Cardiac muscle cell (in vitro differentiated cells and primary cell): Measurements from ENCODE around the gene IL17A. TPM values are rescaled to one million over a fixed set of nuclear protein-coding genes. Genes with fewer than 3 reads are reported as not detected.

Source experiments
- DNase-seq, 2 donors: peaks; one replicate each; pipeline versions ENCODE4 v3.0.0 to v3.0.0-alpha.2; 2010 to 2017; ENCODE audit warnings: low read depth in 1 of 2, low spot score in 1 of 2
- H3K27ac ChIP-seq: fragments of 200-600 bp; sonication (generic); 2 replicates; pipeline ENCODE4 v1.5.1; 2016
- H3K27me3 ChIP-seq: fragments of 200-600 bp; sonication (generic); 2 replicates; pipeline ENCODE4 v1.6.0; 2016; ENCODE audit warnings: control low read depth
- H3K36me3 ChIP-seq: fragments of 200-600 bp; sonication (generic); 2 replicates; pipeline ENCODE4 v1.5.1; 2016; ENCODE audit warnings: control low read depth
- H3K4me1 ChIP-seq: fragments of 200-600 bp; sonication (generic); 2 replicates; pipeline ENCODE4 v1.8.1; 2017; ENCODE audit warnings: low read depth, mild to moderate bottlenecking, mixed run types
- H3K4me3 ChIP-seq: fragments of 200-600 bp; sonication (generic); 2 replicates; pipeline ENCODE4 v1.5.1; 2016; ENCODE audit warnings: mild to moderate bottlenecking
- H3K9me3 ChIP-seq: fragments of 200-600 bp; sonication (generic); 2 replicates; pipeline ENCODE4 v1.5.1; 2017; ENCODE audit warnings: low read depth, mild to moderate bottlenecking, control low read depth
- CTCF ChIP-seq: IDR thresholded peaks from 2 replicates; pipeline ENCODE4 v1.5.1; 2012; ENCODE audit warnings: low read depth, mild to moderate bottlenecking, low read length
- polyA plus RNA-seq: library from polyadenylated mRNA; unstranded; fragments of >200 nt; fragmentation: Nextera tagmentation; extraction: Ambion mirVana; gene quantifications from 2 replicates; pipeline ENCODE4 v1.2.1, GENCODE V29; 2016
- total RNA-seq: library from RNA; depleted of rRNA; stranded (reverse); fragments of >200 nt; gene quantifications from 2 replicates; pipeline ENCODE4 v1.2.3, GENCODE V29; 2016

IL17A gene
- total and polyA plus RNA-seq, 2 experiments from 2014 or later: not detected

- no peak for DNase-seq
- Histone ChIP-seq H3K36me3 (no peaks in the 10 kb centered on the region), H3K27ac (no peak overlapping the region), H3K9me3 (no peaks in the 10 kb centered on the region), H3K4me1 (no peaks in the 10 kb centered on the region), H3K4me3 (no peak overlapping the region), H3K27me3 (peaks cover 2% of the 10 kb centered on the region)
- no peak for TF ChIP-seq CTCF
Measured at GRCh38 chr6:52216932-52217575, 30.9 kb downstream of the IL17A start.

GRCh38 chr6:52217761-52218160 is 31.6 kb downstream of the IL17A start:
- no peak overlapping the region for H3K27ac ChIP-seq

GRCh38 chr6:52221302-52221701 is 35.1 kb downstream of the IL17A start:
- no peak for DNase-seq
- H3K27ac ChIP-seq: no peak overlapping the region
- no peak overlapping the region for H3K4me3 ChIP-seq
- no peak for TF ChIP-seq CTCF
- H3K9me3 ChIP-seq: no peaks in the 10 kb centered on the region
- peaks cover 29% of the 10 kb centered on the region for H3K27me3 ChIP-seq
- H3K36me3 ChIP-seq: no peaks in the 10 kb centered on the region
- no peaks in the 10 kb centered on the region for H3K4me1 ChIP-seq

More at GRCh38 chr6:52217761-52218160, 31.6 kb downstream of the IL17A start:
- no peak for TF ChIP-seq CTCF
- no peaks in the 10 kb centered on the region for H3K4me1 ChIP-seq
- H3K9me3 ChIP-seq: no peaks in the 10 kb centered on the region
- DNase-seq: no peak
- H3K36me3 ChIP-seq: no peaks in the 10 kb centered on the region
- no peak overlapping the region for H3K4me3 ChIP-seq
- H3K27me3 ChIP-seq: peaks cover 8% of the 10 kb centered on the region

- Histone ChIP-seq H3K9me3 (no peaks in the 10 kb centered on the region), H3K27me3 (peaks cover 23% of the 10 kb centered on the region), H3K36me3 (no peaks in the 10 kb centered on the region), H3K27ac (no peak overlapping the region), H3K4me3 (no peak overlapping the region), H3K4me1 (no peaks in the 10 kb centered on the region)
- no peak for DNase-seq
- no peak for TF ChIP-seq CTCF
Measured at GRCh38 chr6:52227495-52227894, 41.3 kb downstream of the IL17A start.

GRCh38 chr6:52230685-52231084 is 44.5 kb downstream of the IL17A start:
- Histone ChIP-seq H3K27ac (no peak overlapping the region), H3K36me3 (no peaks in the 10 kb centered on the region), H3K4me1 (no peaks in the 10 kb centered on the region), H3K9me3 (no peaks in the 10 kb centered on the region), H3K27me3 (peaks cover 2% of the 10 kb centered on the region), H3K4me3 (no peak overlapping the region)
- no peak for TF ChIP-seq CTCF
- no peak for DNase-seq
